ENCODE measurements around the gene ANTKMT.

Gene ANTKMT

DNA sequence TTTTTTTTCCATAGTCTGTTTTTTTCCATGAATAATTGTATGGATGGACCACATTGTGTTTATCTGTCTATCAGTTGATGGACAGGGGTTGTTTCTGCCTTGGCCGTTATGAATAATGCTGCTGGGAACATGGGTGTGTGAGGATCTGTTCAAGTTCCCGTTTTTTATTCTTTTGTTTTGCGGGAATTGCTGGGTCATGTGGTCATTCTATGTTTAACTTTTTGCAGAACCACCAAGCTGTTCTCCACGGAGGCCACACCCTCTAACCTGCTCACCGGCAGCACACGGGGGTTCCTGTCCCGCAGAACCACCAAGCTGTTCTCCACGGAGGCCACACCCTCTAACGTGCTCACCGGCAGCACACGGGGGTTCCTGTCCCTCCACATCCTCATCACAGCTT is 33.7 kb downstream of the ANTKMT start:
- no peak for DNase-seq (ENCODE audit: low read depth in 1 of 2, low spot score in 1 of 2)

DNA sequence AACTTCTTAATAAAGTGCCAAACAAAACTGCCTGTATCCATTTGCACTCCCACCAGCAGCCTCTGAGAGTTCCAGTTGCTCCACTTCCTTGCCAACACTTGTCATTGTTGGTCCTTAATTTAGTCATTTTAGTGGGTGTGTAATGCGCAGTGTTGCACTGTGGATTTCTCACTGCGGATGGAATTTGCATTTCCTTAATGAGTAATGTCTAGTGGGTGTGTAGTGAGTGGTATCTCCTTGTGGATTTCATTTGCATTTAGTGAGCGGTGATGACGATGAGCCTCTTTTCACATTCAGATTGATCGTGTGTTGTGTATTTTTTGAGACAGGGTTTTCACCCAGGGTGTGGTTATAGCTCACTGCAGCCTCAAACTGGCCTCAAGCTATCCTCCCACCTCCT is 35.5 kb downstream of the ANTKMT start:
- no peak for TF ChIP-seq JUND (IDR thresholded peaks at IDR 0.05; ENCODE audit: low read depth)
- in situ Hi-C loops (cut with HindIII; ENCODE audit: low pct_unique_long_range_greater_than_20kb, low sequenced_read_pairs), result no loop called here
- DNase-seq (ENCODE audit: low read depth in 1 of 2, low spot score in 1 of 2), result no peak

More for the DNA sequence above, 33.7 kb downstream of the ANTKMT start:
- no peak for TF ChIP-seq JUND (IDR thresholded peaks at IDR 0.05; ENCODE audit: low read depth)
- in situ Hi-C loops (cut with HindIII; ENCODE audit: low pct_unique_long_range_greater_than_20kb, low sequenced_read_pairs), result no loop called here

DNA sequence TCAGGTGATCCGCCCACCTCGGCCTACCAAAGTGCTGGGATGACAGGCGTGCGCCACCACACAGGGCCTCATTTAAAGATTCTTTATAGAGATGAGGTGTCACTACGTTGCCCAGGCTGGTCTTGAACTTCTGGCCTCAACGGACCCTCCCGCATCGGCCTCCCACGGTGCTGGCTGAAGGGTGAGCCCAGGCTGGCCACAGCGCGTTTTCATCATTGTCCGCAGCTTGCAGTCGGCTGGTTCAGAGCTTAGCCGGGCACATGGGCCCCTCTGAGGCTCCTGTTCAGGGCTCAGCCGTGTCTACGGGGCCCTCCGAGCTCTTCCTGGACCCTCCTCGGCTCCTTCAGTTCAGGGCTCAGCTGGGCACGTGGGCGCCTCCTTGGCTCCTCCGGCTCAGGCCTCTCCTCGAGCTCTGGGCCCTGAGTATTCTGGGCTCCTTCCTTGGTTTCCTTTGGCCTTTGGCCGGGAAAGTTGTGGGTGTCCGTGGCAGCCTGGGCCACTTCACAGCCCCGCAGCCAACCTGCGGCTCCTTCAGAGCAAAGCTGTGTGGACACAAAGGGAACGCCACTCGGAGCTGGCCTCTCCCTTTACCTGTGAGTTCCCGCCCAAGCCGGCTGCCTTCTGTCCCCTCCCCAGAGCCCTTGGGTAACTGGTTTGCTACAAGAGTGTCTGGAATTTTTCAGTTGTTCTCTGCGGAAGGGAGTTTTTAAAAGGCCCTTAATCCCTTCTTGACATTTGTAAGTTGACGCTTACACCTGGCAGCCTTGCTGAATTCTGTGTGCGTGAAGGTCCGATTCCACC is 38.4 kb downstream of the ANTKMT start:
- in situ Hi-C loops (cut with HindIII; ENCODE audit: low pct_unique_long_range_greater_than_20kb, low sequenced_read_pairs), result no loop called here
- no peak for TF ChIP-seq JUND (IDR thresholded peaks at IDR 0.05; ENCODE audit: low read depth)
- DNase-seq (ENCODE audit: low read depth in 1 of 2, low spot score in 1 of 2), result peak in 1 of 2 experiments; percentile 51

DNA sequence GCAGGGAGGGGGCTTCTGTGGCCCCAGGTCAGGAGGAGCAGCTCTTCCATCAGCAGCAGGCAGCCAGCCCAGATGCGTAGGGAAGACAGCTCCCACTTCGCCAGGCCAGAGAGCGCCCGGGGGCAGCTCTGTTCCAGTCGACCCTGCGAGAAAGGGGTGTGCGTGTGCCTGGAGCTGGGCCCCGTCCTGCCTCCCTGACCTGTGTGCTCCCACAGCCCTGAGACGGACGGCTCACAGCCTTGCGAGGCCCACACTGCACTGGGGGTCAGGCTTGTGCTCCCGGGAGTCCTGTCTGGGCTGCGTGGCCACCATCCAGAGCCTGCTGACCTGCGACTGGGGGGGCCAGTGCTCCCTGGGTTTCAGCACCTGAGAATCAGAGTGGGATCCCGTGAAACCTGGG is 39.1 kb downstream of the ANTKMT start:
- DNase-seq (ENCODE audit: low read depth in 1 of 2, low spot score in 1 of 2), result no peak
- no peak for TF ChIP-seq JUND (IDR thresholded peaks at IDR 0.05; ENCODE audit: low read depth)
- in situ Hi-C loops (cut with HindIII; ENCODE audit: low pct_unique_long_range_greater_than_20kb, low sequenced_read_pairs), result no loop called here

DNA sequence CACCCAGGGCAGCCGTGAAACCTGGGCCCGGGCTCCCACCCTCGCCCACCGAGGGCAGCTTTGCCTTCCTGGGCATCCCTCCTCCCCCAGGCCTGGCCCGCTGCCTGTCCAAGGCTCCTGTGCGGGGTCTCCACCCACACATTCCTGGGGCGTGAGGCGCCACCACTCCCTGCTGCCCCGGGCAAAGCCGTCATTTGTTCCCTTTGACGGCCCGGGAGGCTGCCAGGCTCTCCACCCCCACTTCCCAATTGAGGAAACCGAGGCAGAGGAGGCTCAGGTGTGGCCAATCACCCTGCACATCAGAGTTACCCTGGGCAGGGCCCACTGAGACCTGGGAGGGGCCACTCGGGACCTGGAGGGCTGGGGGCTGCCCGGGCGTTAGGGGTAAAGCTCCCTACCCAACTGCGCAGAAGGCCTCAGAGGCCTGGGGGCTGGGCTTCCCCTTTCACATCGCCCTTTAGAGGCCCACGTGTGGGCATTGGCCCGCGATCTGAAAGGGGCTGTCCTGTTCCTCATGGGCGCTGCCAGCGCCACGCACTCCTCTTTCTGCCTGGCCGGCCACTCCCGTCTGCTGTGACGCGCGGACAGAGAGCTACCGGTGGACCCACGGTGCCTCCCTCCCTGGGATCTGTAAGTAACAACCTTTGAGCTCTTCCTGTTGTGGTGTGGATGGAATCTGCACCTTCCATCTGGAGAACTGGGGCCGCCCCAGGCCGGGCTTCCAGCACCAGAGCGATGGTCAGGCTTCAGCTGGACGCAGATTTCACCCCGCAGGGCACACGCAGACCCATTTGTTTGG is 39.8 kb downstream of the ANTKMT start, which contains the start of gene MSLN:
TSS of gene MSLN (plus strand) at position 190 of the 799 bp plus-strand sequence. CDS start 1,947 bp downstream, outside the sequence.
- in situ Hi-C loops (cut with HindIII; ENCODE audit: low pct_unique_long_range_greater_than_20kb, low sequenced_read_pairs), result no loop called here
- TF ChIP-seq JUND (IDR thresholded peaks at IDR 0.05; ENCODE audit: low read depth), result no peak
- no peak for DNase-seq (ENCODE audit: low read depth in 1 of 2, low spot score in 1 of 2)

DNA sequence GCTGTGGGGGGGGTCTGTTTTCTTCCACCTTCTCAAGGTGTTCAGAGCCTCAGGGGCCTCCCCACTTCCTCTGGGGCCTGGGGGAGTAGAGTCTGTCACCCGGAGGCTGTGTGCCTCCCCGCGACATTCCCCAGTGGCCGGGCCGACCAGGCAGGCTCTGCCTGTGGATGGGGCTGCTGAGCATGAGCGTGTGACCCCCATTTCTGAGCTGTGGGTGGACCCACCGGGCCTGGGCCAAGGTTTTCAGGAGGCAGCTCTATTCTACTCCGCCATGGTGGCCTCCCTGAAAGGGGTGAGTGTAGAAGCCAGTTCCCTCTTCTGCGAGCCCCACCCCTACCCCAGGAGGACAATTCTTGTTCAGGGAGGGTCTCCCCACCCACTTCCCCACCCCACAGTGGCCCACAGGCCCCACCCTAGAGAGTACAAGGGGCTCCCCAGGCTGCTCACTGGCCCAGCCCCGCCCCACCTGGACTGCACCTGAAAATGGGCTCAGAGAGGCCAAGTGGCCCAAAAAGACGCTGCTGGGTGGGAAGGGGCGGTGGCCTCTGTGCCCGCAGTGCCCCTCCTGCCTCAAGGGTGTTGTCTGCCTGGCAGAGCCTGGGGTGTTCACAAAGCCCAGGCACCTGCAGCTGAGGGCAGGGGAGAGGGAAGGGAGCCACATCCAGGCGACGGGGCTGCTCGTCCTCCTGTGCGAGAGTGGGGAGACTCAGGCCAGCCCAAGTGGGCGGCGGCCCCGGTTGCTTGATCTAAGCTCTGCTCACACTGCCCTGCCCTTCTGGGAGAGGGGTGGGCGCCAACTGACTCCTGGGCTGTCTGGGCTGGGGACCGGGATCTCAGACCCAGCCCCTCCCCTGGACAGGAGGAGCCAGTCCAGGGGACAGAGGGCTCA is 40.9 kb downstream of the ANTKMT start:
- no peak for DNase-seq (ENCODE audit: low read depth in 1 of 2, low spot score in 1 of 2)
- TF ChIP-seq JUND (IDR thresholded peaks at IDR 0.05; ENCODE audit: low read depth), result no peak
- in situ Hi-C loops (cut with HindIII; ENCODE audit: low pct_unique_long_range_greater_than_20kb, low sequenced_read_pairs), result no loop called here

DNA sequence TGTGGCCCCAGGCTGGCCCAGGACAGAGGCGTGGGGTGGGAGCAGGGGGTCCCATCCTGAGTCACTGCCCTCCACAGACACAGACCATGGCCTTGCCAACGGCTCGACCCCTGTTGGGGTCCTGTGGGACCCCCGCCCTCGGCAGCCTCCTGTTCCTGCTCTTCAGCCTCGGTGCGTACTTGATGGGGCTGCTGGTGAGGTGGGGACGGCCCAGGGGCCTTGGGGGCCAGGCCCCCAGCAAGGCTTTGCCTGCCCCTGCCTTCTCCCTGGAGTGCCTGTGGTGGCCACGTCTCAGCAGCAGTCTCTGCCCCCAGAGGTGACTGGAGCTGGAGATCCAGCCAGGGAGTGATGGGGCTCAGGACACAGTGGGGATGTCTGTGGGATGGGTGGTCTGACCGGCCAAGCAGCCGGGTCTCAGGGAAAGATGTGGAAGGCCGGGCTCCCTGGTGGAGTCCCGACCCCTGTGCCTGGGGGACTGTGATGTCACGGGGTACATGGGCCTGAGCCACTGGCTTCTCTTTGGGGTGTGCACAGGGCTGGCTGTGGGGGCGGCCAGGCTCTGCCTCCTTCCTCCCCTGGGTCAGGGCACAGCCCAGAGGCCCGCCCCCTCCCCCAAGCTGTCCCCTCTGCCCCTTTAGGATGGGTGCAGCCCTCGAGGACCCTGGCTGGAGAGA is 41.8 kb downstream of the ANTKMT start:
- no peak for TF ChIP-seq JUND (IDR thresholded peaks at IDR 0.05; ENCODE audit: low read depth)
- in situ Hi-C loops (cut with HindIII; ENCODE audit: low pct_unique_long_range_greater_than_20kb, low sequenced_read_pairs), result no loop called here
- DNase-seq (ENCODE audit: low read depth in 1 of 2, low spot score in 1 of 2), result no peak

DNA sequence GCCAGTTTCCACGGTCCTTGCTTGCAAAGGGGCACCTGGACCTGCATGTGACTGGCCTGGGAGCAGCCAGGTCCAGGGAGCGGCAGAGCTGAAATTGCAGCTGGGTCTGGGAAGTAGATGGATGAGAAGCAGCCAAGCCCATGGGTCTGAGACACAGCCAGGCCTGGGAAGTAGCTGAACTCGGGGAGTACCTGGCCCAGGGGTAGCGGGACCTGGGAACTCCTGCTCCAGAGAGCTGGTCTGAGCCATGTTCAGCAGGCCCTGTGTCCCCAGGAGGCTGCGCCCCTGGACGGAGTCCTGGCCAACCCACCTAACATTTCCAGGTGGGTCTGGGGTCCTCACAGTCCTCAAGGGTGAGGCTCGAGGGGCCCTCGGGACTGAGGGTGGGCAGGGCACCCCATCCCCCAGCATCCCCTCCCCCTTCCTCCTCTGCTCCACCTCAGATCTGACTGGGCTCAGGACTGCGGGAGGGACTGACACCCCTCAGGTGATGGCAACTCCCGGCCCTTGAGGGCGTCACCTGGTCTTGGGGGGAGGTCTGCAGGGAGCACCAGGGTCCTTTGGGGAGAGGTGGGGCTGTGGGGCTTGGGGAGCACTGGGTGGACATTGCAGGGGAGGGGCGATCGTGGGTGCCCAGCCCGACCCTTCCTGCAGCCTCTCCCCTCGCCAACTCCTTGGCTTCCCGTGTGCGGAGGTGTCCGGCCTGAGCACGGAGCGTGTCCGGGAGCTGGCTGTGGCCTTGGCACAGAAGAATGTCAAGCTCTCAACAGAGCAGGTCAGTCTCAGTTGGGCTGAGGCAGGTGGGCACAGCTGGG is 42.6 kb downstream of the ANTKMT start:
- TF ChIP-seq JUND (IDR thresholded peaks at IDR 0.05; ENCODE audit: low read depth), result no peak
- in situ Hi-C loops (cut with HindIII; ENCODE audit: low pct_unique_long_range_greater_than_20kb, low sequenced_read_pairs), result no loop called here
- DNase-seq (ENCODE audit: low read depth in 1 of 2, low spot score in 1 of 2), result no peak

DNA sequence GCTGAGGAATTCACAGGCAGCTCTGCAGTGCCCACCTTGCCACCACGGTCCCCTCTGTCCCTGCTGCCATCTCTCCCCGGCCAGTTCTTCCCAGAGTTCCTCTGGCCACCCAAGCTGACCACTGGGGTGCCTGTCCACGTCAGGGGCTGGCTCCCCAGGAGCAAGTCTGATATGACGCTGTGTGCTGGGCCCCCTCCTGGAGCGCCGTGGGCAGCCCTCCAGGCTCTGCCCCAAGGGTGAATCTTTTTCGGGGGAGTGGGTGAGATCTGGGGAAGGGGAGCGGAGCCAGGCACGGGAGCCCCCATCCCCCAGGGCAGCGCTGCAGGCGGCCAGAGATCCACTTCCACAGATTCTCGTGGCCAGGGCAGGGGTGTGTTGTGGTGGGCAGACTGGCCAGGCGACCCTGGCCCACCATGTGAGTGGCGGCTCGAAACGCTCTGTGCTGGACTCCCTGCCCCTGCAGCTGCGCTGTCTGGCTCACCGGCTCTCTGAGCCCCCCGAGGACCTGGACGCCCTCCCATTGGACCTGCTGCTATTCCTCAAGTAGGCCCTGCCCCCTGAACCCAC is 43.3 kb downstream of the ANTKMT start:
- no peak for DNase-seq (ENCODE audit: low read depth in 1 of 2, low spot score in 1 of 2)
- in situ Hi-C loops (cut with HindIII; ENCODE audit: low pct_unique_long_range_greater_than_20kb, low sequenced_read_pairs), result no loop called here
- TF ChIP-seq JUND (IDR thresholded peaks at IDR 0.05; ENCODE audit: low read depth), result no peak

DNA sequence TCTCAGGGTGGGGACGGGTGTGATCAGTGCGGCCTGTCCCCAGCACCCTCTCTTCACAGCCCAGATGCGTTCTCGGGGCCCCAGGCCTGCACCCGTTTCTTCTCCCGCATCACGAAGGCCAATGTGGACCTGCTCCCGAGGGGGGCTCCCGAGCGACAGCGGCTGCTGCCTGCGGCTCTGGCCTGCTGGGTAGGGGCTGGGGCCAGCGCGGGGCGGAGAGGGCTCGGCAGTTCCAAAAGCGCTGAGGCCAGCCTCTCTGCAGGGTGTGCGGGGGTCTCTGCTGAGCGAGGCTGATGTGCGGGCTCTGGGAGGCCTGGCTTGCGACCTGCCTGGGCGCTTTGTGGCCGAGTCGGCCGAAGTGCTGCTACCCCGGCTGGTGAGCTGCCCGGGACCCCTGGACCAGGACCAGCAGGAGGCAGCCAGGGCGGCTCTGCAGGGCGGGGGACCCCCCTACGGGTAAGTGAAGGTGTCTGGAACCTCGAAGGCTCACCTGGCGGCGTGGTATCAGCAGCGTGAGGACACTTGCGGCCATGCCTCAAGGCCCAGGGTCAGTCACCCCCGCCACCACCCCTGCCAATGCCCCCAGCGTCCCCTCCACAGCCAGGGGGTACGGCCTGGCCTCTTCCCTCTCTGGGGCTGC is 44.0 kb downstream of the ANTKMT start:
- in situ Hi-C loops (cut with HindIII; ENCODE audit: low pct_unique_long_range_greater_than_20kb, low sequenced_read_pairs), result no loop called here
- no peak for DNase-seq (ENCODE audit: low read depth in 1 of 2, low spot score in 1 of 2)
- TF ChIP-seq JUND (IDR thresholded peaks at IDR 0.05; ENCODE audit: low read depth), result no peak

All from T47D (cell line).